GM19193 (cell line): ENCODE measurements around the gene MYO7B.

Experiments
- POLR2A ChIP-seq: IDR thresholded peaks from 4 replicates; pipeline ENCODE4 v1.6.1; 2011; ENCODE audit not compliant: insufficient read depth, insufficient read length; ENCODE audit errors: extremely low read depth

The MYO7B gene

GRCh38 chr2:127514485-127514884, 21.0 kb upstream of the MYO7B start:
- no peak for TF ChIP-seq POLR2A

- no peak for TF ChIP-seq POLR2A
These were observed 20.0 kb upstream of the MYO7B start for GRCh38 chr2:127515383-127515915.

GRCh38 chr2:127516041-127516762, 19.3 kb upstream of the MYO7B start:
- no peak for TF ChIP-seq POLR2A

GRCh38 chr2:127517465-127517864, 18.0 kb upstream of the MYO7B start:
- TF ChIP-seq POLR2A = no peak

- no peak for TF ChIP-seq POLR2A
These were observed 15.1 kb upstream of the MYO7B start for GRCh38 chr2:127520424-127520823.

- no peak for TF ChIP-seq POLR2A
These were observed 12.1 kb upstream of the MYO7B start for GRCh38 chr2:127523269-127523939.

- TF ChIP-seq POLR2A = no peak
These were observed 9.8 kb upstream of the MYO7B start for GRCh38 chr2:127525691-127526131.

- peak; percentile 84 for TF ChIP-seq POLR2A
These were observed 9.1 kb upstream of the MYO7B start, which contains the start of gene IWS1 for GRCh38 chr2:127526132-127527000. TSS of gene IWS1 (minus strand) at chr2:127526489. CDS start at chr2:127526208, 281 bp downstream.

- no peak for TF ChIP-seq POLR2A
These were observed 8.3 kb upstream of the MYO7B start for GRCh38 chr2:127527001-127527804.

GRCh38 chr2:127528487-127528886, 7.0 kb upstream of the MYO7B start:
- TF ChIP-seq POLR2A = no peak

- no peak for TF ChIP-seq POLR2A
These were observed 5.0 kb upstream of the MYO7B start for GRCh38 chr2:127530245-127531140.

- no peak for TF ChIP-seq POLR2A
These were observed 4.2 kb upstream of the MYO7B start for GRCh38 chr2:127531221-127531648.

- TF ChIP-seq POLR2A = no peak
These were observed 3.2 kb upstream of the MYO7B start for GRCh38 chr2:127532296-127532695.
